HG03139 (cell line): ENCODE data around the gene LY6G6D.

ENCODE experiments used
- ATAC-seq: cut with Tn5 transposase; IDR thresholded peaks from one replicate; pipeline ENCODE4 v1.9.1; 2021; ENCODE audit not compliant: unreplicated experiment

Gene LY6G6D

DNA sequence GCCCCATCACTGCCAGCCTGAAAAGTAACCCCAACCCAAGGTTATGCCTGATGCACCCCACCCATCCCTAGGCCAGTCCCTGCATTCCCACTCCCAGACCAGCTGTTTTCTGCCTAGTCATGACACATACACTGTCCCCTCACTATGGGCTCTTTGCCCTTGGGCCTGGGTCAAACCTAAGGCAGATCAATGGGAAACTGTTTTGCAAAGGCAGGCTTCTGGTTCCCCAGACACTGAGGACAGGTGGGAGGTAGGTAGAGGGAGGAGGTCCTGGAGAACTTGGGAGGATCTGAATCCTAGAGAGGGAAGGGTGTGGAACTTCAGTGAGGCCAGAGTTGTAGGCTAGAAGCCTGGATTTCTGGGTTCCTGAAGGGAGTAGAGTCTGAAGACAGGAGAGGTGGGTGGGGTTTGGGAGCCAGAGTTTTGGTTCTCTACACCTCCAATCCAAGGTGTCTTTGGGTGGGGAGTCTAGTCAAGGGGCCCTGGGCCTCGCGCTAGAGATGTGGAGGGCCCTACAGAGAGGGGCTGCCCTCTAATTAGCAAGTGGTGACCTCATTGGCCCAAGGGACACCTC is 19.2 kb downstream of the LY6G6D start:
- ATAC-seq, result no peak

DNA sequence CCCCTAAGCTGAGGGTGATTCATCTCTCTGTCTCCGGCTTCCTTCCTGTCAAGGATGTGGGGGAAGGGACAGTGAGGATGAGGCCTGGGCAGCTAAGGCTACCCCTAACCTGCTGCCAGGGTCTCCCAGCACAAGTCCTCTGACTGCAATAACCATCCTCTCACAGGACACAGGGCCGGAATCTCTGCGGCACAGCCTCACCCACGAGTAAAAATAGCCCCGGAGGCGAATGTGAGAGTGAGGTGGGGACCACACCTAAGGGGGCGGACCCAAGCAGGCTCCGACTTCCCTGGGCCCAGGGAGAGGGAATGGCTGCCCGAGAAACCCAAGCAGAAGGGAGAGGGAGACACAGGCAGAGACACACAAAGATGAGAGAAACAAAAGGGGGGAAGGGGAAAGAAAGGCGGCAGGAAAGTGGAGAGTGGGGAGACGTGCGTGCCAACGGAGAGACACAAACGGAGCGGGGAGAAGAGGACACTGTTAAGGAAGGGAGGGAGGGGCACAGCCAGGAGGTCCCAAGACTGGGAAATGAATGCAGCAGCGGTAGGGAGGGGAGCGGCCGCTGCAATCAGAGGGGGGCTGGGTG is 19.8 kb downstream of the LY6G6D start:
- no peak for ATAC-seq

DNA sequence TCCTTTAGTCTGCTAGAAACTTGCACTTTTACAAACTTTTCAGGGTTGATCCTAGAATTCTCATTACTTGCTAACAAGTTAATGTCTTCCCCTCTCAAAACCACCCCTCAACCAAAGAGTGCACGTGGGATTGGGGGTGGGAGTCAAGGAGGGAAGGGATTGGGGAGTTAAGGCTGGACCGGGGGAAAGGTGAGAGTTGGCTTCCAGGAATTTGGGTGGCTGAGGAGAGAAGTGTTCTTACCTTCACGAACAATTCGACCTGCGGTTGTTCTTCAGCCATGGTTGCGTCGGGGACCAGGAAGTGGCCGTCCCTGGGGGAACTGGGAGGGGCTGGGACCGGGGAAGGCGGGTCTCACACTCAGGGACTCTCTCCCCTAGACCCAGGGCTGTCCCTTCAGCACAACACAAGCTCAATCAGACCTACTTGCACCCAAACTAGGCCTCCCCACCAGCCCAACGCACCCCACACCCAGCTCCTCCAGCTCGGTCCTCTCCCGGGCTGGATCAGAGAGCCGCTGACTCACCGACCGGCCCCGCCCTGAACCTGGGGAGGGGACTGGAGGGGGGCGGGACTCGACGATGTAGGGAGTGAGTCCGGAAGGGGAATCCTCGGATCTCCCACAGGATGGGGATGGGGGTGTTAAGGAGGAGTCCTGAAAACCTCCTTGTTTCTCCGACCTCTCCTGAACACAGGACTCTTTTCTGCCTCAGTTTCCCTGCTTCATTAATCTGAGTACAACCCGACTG is 21.0 kb downstream of the LY6G6D start, which contains the start of gene CLIC1:
Gene CLIC1, minus strand, starts transcription at position 510 of the 747 bp plus-strand sequence. Its CDS starts 230 bp downstream, at position 280.
- peak; percentile 26 for ATAC-seq

DNA sequence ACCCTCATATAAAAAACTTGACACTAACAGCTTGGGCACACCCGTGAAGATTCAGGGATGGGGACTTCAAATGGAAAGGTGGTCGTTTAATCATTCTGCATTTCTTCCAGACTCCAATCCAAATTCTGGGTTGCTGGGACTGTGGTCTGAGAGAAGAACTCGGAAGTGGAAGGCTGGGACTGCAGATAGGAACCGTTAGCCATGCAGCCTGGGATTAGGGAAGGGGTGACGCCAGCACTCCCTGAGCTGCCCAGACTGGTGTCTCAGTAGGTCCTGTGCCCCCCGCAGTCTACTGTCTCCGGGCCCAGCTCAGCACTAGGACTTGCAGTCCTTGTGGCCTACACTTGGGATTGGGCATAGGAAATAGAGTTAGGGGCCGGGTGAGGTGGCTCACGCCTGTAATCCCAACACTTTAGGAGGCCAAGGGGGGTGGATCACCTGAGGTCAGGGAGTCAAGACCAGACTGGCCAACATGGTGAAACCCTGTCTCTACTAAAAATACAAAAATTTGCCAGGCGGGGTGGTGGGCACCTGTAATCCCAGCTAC is 21.7 kb downstream of the LY6G6D start:
- no peak for ATAC-seq

DNA sequence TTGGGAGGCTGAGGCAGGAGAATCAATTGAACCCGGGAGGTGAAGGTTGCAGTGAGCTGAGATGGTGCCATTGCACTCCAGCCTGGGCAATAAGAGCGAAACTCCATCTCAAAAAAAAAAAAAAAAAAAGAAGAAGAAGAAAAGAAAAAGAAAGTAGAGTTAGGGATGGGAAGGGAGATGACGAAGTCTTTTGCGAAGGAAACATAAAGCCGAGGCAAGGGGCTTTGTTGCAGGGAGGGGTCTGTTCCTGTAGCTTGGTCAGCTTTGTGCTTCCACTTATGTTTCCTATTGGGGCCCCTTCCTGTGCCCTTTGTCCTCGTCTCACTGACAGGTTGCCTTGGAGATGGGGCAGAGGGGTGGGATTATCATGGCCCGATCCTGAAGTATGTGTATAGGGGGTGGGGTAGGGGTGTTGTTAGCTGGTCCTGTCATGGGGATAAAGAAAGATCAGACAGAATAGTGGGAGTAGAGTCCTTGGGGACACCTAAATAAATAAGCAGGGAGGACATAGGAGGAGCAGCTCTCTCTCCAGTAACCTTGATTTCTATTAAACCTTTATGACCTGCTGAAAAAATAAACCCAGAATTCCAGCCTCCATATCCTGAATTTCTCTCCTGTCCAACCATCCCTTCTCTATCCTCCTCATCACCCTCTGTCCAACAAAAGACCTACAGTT is 22.3 kb downstream of the LY6G6D start:
- no peak for ATAC-seq

DNA sequence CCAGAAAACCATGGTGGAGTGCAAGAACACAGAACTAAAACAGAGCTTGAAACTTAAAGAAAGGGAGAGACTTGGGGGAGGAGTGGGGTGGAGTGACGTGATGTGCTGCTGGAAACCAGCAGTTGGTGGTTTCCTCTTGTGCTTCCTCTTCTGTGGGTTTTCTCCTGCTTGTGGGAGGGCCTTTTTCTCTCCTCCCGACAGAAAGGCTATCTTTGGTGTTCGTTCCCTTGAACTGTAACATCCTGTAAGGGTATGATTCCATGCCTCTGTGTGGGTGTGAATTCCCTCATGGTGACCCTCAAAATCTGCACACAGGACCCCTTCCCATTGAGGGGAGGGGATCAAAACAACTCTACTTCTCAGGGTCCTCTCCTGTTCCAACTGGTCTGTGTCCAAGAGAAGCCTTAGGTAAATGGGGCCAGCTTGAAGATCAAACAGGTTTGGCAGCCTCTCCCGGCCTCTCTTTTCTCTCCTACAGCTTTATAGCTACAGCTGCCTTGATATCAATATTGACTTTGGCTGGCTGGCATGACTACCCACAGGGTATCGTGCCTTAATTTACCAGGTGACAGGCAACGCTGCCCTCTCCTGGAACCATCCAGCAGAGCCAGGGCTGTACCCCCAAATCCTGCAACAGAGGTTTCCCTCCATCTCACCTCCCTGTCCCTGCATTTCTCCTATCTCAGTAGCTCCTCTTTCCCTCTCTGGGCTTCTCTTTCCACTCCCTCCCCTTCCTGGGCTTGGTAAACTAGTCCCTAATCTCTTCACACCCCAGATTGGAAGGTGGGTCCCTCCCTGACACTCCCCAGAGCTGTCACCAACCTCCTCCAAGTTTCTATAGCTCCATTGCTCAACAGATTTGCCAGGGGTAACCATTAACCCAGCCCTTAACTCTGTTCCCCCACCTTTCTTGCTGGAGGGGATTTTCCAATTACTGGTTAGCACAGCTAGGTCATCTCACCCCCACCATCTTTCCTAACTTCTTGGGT is 23.1 kb downstream of the LY6G6D start:
- ATAC-seq, result no peak

DNA sequence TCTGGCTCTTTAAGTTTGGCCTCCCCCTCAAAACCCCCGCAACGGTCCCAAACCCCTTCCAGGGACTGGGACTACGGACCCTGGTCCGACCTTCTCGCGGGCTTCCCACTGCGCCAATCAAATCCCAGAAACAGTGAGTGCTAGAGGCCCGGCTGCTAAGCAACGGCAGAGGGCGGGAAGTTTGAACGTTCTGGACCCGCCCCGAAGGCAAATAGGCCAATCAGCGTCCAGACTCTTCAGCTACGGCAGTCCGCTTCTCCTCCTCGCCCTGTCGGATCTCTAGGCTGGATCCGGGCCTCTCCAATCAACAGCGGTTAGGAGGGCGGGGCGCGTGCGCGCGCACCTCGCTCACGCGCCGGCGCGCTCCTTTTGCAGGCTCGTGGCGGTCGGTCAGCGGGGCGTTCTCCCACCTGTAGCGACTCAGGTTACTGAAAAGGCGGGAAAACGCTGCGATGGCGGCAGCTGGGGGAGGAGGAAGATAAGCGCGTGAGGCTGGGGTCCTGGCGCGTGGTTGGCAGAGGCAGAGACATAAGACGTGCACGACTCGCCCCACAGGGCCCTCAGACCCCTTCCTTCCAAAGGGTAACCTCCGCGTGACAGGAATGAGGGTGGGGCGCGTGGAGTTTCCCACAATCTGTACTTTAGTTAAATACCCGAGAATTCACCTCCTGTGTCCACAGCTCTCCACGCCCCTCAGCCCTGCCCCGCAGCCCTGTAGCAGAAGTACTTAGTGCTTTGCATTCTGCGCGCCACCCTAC is 24.7 kb downstream of the LY6G6D start, which contains the start of gene MSH5:
Gene MSH5, plus strand, starts transcription at position 367 of the 758 bp plus-strand sequence. CDS start 462 bp downstream, outside the sequence.
- peak; percentile 58 for ATAC-seq

DNA sequence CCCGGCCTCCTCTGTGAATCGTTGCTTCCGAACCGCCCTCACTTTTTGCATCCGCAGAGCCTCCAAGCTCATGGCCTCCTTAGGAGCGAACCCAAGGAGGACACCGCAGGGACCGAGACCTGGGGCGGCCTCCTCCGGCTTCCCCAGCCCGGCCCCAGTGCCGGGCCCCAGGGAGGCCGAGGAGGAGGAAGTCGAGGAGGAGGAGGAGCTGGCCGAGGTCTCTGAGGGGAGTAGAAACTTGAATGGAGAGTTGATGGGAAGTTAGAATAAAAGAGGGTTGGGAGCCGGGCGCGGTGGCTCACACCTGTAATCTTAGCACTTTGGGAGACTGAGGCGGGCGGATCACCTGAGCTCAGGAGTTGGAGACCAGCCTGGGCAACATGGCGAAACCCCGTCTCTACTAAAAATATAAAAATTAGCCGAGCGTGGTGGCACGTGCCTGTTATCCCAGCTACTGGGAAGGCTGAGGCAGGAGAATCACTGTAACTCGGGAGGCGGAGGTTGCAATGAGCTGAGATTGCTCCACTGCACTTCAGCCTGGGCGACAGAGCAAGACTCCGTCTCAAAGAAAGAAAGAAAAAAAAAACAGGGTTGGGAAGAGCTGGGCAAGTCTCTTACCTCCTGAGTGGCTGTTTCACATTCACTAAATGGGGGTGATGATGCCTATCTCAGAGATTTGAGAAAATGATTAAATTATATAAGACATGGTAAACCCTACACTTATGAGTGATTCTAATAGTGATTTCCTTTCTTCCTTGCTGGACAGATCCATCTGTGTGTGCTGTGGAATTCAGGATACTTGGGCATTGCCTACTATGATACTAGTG is 25.5 kb downstream of the LY6G6D start:
- no peak for ATAC-seq

DNA sequence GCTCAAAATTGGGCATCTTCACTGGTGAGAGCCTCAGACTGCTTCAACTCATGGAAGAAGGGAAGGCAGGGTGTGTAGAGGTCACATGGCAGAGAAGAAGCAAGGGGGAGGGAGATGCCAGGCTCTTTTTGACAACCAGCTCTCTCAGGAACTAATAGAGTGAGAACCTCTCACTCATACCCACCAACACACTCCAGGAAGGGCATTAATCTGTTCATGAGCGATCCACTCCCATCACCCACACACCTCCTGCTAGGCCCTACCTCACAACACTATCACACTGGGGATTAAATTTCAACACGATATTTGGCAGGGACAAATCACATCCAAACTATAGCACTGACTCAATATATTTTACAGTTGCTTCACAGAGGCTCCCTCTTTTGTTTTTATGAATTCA is 26.7 kb downstream of the LY6G6D start:
- ATAC-seq, result no peak

DNA sequence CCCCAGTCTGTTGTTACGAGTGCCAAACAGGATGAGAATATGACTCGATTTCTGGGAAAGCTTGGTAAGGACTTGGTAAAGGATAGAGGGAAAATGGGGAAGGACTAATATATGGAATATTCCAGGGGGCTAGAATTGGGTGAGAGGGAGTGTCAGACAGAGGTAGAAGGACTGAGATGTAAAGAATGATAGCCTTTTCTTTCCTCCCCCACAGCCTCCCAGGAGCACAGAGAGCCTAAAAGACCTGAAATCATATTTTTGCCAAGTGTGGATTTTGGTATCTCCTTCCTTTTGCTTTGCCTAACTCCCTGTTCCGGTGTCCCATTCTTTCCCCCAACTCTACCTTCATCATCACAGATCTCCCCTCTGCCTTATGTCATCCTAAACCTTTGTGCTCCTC is 27.7 kb downstream of the LY6G6D start:
- no peak for ATAC-seq

DNA sequence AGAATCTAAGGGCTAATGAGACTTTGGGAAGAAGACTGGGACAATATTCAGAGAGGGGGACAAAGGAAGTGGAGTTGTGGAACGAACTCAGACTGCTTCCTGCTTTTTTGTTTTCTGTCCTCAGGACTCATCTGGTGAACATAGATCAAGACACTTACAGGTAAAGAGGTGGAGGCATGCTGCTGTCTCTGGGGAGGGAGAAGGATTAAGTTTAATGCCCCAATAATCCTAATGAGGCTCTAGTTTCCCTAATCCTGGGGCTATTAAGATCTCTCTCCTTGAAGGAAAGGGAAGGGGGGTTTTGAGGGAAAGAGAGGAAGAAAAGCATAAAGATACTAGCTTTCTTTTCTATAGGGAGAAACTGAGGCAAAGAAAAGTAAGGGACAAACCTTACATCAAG is 29.3 kb downstream of the LY6G6D start:
- no peak for ATAC-seq

DNA sequence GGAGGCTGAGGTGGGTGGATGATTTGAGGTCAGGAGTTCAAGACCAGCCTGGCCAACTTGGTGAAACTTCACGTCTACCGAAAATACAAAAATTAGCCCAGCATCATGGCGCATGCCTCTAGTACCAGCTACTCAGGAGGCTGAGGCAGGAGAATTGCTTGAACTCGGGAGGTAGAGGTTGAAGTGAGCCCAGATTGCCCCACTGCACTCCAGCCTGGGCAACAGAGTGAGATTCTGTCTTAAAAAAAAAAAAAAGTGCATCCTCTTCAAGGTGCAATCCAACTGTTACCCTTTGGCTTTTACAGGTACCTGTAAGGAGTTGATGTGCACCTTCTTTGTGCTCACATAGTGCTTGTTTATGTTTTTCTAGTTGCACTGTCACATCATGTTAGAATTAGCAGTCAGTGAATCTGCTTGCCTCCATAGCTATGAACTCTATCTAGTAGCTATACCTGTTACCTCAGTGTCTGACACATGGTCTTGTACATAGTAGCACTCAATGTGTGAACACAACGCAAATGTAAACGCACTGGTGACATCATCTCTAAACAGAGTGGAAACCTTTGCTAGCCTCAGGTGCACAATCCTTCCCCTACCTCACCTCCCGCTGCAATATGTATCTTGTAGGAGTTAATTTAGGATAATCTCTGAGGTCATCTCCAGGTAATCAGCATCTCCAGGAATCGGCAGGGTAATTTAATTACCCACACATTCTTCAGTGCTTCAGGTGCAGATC is 34.3 kb downstream of the LY6G6D start:
- ATAC-seq, result no peak

DNA sequence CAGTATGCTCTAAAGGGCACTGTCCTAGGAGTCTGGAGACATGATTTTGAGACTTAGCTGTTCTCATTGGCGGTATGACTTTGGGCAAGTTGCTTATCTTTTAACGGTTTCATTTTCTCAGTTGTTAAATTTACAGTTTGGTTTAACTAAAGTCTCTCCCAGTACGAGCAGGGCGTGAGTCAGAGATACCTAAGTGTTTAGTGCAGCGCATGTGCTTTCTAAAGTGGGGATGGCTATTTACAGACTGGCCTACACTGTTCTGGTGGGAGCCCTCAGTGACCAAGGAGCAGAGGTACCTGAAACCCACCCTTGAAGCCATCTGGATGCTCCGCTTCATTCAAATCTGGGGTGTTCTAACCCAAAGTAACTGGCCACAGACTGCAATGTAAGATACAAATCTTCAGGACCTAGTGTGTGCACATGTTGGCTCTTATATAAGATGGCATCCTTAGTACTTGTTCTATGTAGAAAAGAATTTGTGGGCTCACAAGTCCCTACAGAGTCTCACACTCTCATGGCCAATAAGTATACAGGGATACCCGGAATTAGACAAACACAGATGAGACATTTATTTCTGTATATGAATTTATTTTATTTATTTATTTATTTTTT is 35.4 kb downstream of the LY6G6D start:
- no peak for ATAC-seq

DNA sequence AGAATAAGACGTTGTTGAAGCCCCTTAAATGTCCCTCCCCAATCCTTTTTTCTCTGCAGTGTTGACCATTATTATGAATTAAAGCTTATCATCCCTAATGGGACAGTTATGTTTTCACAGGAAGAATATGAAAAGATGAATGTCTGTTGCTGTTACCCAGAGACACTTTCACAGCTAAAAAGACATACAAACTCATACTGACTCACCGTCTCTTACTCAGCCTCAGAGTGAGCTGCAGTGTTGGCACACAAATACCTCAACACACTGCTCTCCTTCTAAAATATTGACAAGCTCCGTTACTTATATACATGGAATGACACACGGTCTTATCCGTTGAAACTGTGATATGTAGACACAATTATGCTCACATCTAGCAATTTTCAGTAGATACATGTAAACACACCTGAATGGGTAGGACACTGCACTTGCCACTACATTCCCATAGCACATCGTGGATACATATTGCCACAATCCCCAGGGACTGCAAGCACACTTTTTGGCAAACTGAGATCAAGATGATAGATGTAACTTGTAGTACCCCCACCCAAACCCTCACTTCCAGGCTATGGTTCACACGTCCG is 37.7 kb downstream of the LY6G6D start:
- ATAC-seq, result no peak

DNA sequence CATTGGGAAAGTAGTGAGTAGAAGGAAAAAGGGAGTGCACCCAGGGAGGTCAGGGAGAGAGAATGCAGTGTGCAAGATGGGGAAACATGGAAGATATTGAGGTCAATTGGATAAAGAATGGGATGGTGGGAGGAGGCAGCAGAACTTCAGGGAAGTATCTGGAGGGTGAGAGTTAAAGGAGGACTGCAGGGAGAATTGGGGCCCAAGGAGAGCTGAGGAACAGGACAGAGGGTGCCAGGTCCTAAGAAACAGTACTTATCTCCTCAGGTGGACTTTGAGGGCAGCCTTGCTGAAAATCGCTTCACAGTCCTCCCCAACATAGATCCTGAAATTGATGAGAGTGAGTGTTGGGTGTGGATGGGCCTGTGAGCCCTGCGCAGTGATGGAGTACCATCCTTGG is 43.1 kb downstream of the LY6G6D start:
- no peak for ATAC-seq

DNA sequence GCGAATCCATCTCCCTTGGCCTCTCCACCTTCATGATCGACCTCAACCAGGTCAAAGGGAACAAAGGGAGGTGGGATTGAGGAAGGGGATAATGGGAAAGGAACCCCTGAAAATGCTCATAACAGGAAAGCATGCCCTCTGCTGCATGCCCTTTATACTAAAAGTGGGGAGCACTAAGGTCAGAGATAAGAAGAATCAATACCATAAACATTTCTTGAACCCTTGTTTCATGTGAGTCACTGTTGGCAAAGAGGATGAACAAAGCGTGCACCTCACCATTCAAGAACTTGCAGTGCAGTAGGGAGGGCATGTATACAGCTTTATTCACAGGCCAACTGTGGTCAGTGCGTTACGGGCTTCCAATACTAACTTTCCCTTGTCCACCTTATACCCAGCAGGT is 45.6 kb downstream of the LY6G6D start:
- ATAC-seq, result no peak

DNA sequence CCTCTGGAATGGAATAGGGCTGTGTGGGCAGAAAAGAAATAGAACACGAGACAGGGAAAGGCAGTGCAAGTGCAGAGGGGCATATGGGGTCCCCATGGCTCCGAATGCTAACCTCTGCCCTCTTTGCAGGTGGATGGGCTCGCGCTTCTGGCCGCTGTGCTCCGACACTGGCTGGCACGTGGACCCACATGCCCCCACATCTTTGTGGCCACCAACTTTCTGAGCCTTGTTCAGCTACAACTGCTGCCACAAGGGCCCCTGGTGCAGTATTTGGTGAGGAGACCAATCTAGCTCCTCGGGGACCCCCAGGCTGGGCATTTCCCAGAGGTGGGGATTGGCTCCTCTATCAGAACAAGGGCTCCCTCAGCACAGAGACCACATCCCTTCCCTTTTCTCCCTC is 46.2 kb downstream of the LY6G6D start:
- ATAC-seq, result no peak
